NOMO-1 treated with DMSO at 0.1 percent for 48 hours (cell line): ENCODE results near the gene DCP1B.

Source experiments
- DNase-seq: peaks from one replicate; lab custom pipeline; 2025; ENCODE audit not compliant: unreplicated experiment; lab: John Stamatoyannopoulos, UW

The DCP1B gene

GRCh38 chr12:1920971-1921370, 83.3 kb downstream of the DCP1B start:
- DNase-seq: peak; percentile 82

DNA sequence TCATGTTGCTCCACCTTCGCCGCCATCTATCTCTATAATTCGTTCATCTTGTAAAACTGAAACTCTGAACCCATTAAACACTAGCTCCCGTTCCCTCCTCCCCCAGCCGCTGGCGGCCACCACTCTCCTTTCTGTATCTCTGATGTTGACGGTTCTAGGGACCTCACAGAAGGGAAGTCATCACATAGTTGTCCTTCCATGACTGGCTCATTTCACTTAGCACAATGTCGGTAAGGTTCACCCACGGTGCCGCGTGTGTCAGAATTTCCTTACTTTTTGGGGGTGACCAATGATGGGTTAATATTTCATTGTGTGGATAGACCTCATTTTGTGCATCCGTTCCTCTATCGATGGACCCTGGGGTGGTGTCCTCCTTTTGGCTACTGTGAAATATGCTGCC, 83.8 kb downstream of the DCP1B start:
- peak; percentile 7 for DNase-seq

- DNase-seq: no peak
Observed at GRCh38 chr12:1919763-1920162, 84.5 kb downstream of the DCP1B start.

GRCh38 chr12:1919284-1919683, 85.0 kb downstream of the DCP1B start:
- DNase-seq: no peak

GRCh38 chr12:1918884-1919236, 85.4 kb downstream of the DCP1B start:
- no peak for DNase-seq

GRCh38 chr12:1918081-1918883, 86.0 kb downstream of the DCP1B start, which contains the start of gene CACNA2D4:
Gene CACNA2D4, minus strand, starts transcription at chr12:1918652. Its CDS starts 179 bp downstream, at chr12:1918473.
- no peak for DNase-seq

GRCh38 chr12:1917172-1918070, 86.8 kb downstream of the DCP1B start:
- DNase-seq: peak; percentile 74

DNA sequence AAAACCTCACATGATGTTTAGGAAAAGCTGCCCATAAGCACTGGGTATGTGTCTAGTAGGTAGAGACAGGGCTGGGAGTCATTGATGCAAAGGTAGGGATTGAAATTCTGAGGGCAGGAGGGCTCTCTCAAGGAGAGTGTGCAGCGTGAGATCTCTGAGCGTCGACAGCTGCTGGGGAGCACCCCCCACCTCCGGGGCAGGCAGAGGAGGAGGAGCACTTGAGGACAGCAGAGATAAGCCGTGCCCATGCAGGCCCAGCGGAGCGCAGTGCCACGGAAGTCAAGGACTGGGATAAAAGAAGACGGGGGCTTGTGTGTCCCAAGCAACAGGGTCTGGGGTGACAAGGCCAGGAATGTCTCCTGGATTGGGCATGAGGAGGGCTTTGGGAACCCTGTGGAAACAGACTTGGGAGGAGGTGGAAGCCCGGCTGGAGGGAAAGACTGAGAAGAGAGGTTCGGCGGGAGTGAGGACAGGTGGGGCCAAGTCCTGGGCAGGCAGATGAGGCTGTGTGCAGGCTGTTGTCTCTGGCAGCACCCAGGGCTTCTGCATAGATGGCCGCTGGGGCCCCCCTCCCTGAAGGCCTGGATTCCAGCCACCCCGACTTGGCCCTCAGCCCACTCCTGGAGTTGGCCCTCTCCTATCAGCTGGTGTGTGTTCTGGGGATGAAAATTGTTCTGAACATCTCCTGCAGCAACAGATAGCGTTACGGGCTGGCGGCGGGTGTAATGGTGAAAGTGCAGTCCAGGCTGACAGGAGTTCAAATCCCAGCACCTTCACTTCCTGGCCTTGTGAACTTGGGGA, 87.7 kb downstream of the DCP1B start:
- DNase-seq: no peak

DNA sequence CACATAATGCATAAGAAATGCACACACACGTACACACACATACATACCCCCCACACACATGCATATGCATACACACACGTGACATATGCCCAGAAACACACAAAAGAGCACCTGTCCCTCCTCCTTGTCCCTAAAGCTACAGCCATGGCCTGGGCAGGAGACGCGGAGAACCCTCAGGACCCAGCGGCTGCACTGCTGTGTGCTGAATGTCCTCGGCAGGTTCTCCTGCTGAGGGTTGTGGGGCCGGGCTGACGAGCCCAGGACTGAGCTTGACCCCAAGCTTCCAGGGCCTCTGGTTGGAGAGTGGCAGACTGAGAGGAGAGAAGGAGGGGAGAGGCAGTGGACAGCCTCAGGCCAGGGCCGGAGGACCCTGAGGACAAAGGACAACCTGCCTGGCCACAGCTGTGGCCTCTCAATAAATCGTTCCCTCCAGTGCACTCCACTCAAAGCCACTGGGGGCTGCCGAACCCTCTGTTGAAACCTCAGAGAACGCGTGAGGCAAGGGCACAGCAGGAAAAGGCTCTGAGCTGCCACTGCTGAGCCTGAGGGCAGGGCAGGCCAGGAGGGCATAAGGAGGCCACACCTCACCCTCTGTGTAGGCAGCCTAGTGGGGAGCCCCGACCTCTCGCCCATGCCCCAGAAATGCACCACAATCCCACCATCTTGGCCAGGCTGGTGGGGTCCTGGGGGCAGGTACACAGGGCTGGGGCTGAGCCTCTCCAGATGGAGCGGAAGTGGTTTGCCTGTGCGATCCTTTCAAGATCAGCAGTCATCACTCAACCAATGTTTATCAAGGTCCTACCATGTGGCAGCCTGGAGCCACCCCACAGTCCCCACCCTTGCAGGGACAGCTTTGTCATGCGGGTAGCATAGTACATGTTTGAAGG, 88.9 kb downstream of the DCP1B start:
- no peak for DNase-seq

- DNase-seq: no peak
Observed at GRCh38 chr12:1914114-1914911, 89.9 kb downstream of the DCP1B start.

DNA sequence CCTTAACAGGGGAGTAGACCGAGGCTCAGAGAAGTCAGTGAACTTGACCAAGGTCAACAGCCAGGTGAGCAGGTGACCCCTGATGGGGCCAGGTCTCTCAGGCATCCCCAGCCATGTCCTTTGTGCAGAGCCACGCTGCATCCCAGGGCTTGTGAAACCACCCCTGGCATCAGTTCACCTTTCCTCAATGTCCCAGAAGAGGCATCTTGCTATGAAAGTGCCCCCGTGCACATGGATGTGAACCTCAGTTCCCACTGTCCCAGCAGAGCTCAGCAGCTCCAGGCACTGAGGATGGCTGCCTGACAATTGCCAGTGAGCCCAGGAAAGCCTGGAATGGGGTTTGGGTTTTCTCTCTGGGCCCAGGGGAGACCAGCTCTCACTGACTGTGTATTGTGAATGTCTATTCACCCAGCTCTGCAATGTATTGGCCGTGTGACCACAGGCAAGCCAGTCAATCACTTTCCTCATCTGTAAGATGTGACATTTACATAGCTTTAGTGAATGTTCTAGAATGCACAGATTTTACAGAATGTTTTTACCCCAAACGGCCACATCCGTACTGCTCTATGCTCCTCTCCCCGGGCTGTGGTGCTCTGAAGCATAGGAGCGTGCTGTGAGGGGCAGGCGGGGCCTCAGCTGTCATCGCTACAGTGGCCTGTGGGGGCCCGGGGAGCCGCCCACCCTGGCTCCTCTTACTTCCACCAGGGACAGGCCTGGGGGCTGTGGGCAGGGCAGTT, 90.7 kb downstream of the DCP1B start:
- no peak for DNase-seq

- no peak for DNase-seq
Observed at GRCh38 chr12:1912580-1913376, 91.5 kb downstream of the DCP1B start.

- DNase-seq: no peak
Observed at GRCh38 chr12:1911598-1912575, 92.4 kb downstream of the DCP1B start.

DNA sequence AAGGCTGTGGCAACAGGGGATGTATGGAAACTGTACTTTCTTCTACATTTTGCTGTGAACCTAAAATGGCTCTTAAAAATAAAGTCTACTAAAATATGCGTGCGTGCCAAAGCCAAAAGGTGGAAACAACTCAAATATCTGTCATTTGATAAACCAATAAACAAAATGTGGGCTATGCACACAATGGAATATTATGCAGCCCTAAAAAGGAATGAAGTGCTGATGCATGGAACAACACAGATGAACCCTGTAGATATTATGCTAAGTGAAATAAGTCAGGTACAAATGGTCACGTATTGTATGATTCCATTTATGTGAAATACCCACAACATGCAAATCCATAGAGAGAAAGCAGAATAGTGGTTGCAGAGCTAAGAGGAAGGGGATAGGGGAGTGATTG, 93.8 kb downstream of the DCP1B start:
- no peak for DNase-seq

GRCh38 chr12:1908758-1909157, 95.5 kb downstream of the DCP1B start:
- no peak for DNase-seq

DNA sequence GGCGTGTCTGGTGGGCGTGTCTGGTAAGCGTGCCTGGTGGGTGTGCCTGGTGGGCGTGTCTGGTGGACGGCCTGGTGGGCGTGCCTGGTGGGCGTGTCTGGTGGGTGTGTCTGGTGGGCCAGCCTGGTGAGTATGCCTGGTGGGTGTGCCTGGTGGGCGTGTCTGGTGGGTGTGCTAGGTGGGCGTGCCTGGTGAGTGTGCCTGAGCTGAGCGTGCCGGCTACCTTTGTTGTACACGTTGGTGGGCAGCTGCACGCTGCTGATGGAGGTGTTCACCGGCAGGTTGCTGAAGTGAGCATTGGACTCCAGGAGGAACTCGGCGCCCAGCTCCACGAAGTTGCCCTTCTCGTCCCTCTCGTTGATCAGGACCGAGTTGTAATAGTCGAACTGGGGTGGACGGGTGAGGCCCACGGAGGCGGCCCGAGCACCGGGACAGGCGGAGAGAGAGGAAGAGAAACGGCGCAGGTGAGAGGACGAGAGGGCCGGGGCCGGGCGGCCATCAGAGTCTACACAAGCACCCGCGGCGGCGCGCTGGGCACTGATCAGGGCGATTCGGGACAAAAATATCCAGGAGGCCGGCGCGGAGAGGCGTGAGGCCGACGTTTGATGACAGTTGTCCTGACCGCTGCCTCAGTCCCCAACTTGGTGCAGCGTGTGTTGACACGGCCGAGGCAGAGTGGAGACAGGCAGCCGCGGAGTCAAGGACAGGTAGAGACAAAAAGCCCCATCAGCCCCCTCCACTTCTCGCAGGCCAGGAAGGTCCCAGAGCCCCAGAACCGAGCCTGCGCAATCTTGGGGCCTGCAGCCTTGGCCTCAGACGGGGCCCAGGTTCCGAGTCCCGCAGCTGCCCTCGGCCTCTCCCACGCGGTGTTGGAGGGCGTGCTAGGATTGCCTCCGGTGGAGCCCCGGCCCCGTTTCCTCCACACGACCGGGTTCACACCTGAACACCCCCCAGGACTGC, 96.3 kb downstream of the DCP1B start:
- DNase-seq: no peak
